Loucy (cell line): ENCODE data around the gene DDAH2.

Source experiments
- H2AFZ ChIP-seq: fragments of 200-600 bp; sonication (generic); 2 replicates; pipeline ENCODE4 v1.6.0; 2016; ENCODE audit warnings: antibody characterized with exemption, mild to moderate bottlenecking, low read length, moderate library complexity
- H3F3A ChIP-seq: fragments of 200-600 bp; 2 replicates; pipeline ENCODE4 v1.6.0; 2016; ENCODE audit warnings: antibody characterized with exemption, low read depth, mild to moderate bottlenecking
- H3K27me3 ChIP-seq: fragments of 200-600 bp; sonication (generic); 2 replicates; pipeline ENCODE4 v1.6.1; 2014; ENCODE audit warnings: low read length, mild to moderate bottlenecking; ENCODE audit not compliant: insufficient read depth, poor library complexity, severe bottlenecking
- H3K36me3 ChIP-seq: fragments of 200-600 bp; sonication (generic); 2 replicates; pipeline ENCODE4 v1.6.1; 2016; ENCODE audit warnings: low read length; ENCODE audit not compliant: insufficient read depth
- H3K4me1 ChIP-seq: fragments of 200-600 bp; sonication (generic); 2 replicates; pipeline ENCODE4 v1.5.1; 2014; ENCODE audit warnings: low read length, mild to moderate bottlenecking; ENCODE audit not compliant: insufficient read depth, poor library complexity, severe bottlenecking
- H3K4me2 ChIP-seq: fragments of 200-600 bp; sonication (generic); 2 replicates; pipeline ENCODE4 v1.6.0; 2014; ENCODE audit warnings: antibody characterized with exemption, low read length, low read depth, mild to moderate bottlenecking; ENCODE audit not compliant: poor library complexity, severe bottlenecking
- H3K4me3 ChIP-seq: fragments of 200-600 bp; sonication (generic); 2 replicates; pipeline ENCODE4 v1.5.1; 2014; ENCODE audit warnings: low read length, mild to moderate bottlenecking, mixed read lengths; ENCODE audit not compliant: poor library complexity, severe bottlenecking
- H3K79me2 ChIP-seq: fragments of 200-600 bp; sonication (generic); 2 replicates; pipeline ENCODE4 v1.6.1; 2014; ENCODE audit warnings: low read length; ENCODE audit not compliant: insufficient read depth
- H3K9ac ChIP-seq: fragments of 200-600 bp; sonication (generic); 2 replicates; pipeline ENCODE4 v1.6.0; 2014; ENCODE audit warnings: mild to moderate bottlenecking, low read depth, low read length, moderate library complexity; ENCODE audit not compliant: poor library complexity, severe bottlenecking
- H3K9me2 ChIP-seq: fragments of 200-600 bp; sonication (generic); replicated peaks from 2 replicates; pipeline ENCODE4 v1.6.1; 2016; ENCODE audit warnings: low read depth, low read length, mixed read lengths
- H3K9me3 ChIP-seq: fragments of 200-600 bp; sonication (generic); 2 replicates; pipeline ENCODE4 v1.6.1; 2014; ENCODE audit warnings: mild to moderate bottlenecking, antibody characterized with exemption, low read length, low read depth; ENCODE audit not compliant: insufficient read depth
- H4K20me1 ChIP-seq: fragments of 200-600 bp; sonication (generic); 2 replicates; pipeline ENCODE4 v1.6.0; 2014; ENCODE audit warnings: antibody characterized with exemption, low read length, mild to moderate bottlenecking; ENCODE audit not compliant: insufficient read depth, poor library complexity, severe bottlenecking
- CTCF ChIP-seq: fragments of 200-600 bp; sonication (generic); conservative IDR thresholded peaks from 2 replicates; pipeline ENCODE4 v1.5.1; 2014; ENCODE audit warnings: mild to moderate bottlenecking, antibody characterized with exemption, low read length
- EZH2phosphoT487 ChIP-seq: fragments of 200-600 bp; IDR thresholded peaks from 2 replicates; pipeline ENCODE4 v1.6.1; 2018; ENCODE audit warnings: antibody characterized with exemption, mild to moderate bottlenecking, moderate library complexity, borderline replicate concordance

Gene DDAH2

GRCh38 chr6:31732029-31732428 is 2.9 kb upstream of the DDAH2 start:
- Histone ChIP-seq H3K9me3 (no peaks in the 10 kb centered on the region), H3F3A (peaks cover 15% of the 10 kb centered on the region; the same call in 1 of the 2 replicates), H3K4me3 (no peak overlapping the region), H3K4me2 (peak overlapping the region; percentile 21), H3K79me2 (peaks cover 92% of the 10 kb centered on the region), H4K20me1 (peaks cover 48% of the 10 kb centered on the region), H3K27me3 (peaks cover 9% of the 10 kb centered on the region), H2AFZ (no peak overlapping the region), H3K36me3 (peaks cover 40% of the 10 kb centered on the region), H3K9me2 (no peaks in the 10 kb centered on the region), H3K4me1 (peaks cover 55% of the 10 kb centered on the region), H3K9ac (no peak overlapping the region)
- no peak for TF ChIP-seq CTCF

- Histone ChIP-seq H3K4me2 (peak overlapping the region; percentile 85), H3K9me2 (no peaks in the 10 kb centered on the region), H3K9me3 (no peaks in the 10 kb centered on the region), H3K27me3 (peaks cover 5% of the 10 kb centered on the region), H3K79me2 (peaks cover 83% of the 10 kb centered on the region), H3K4me3 (peak overlapping the region; percentile 94), H3K36me3 (peaks cover 41% of the 10 kb centered on the region), H3K9ac (peak overlapping the region; percentile 89), H2AFZ (no peak overlapping the region), H3F3A (peaks cover 16% of the 10 kb centered on the region; the same call in 1 of the 2 replicates), H4K20me1 (peaks cover 45% of the 10 kb centered on the region), H3K4me1 (peaks cover 62% of the 10 kb centered on the region)
- no peak for TF ChIP-seq EZH2phosphoT487
- TF ChIP-seq CTCF: 0 out of 2 replicates have a peak, but pooled peaks have one; percentile 1
Observed at GRCh38 chr6:31730631-31731086, 1.6 kb upstream of the DDAH2 start.

- peaks cover 41% of the 10 kb centered on the region for H3K36me3 ChIP-seq
Observed at GRCh38 chr6:31729979-31730630, 1.0 kb upstream of the DDAH2 start.

More at GRCh38 chr6:31729979-31730630, 1.0 kb upstream of the DDAH2 start:
- H3K9ac ChIP-seq: peak overlapping the region; percentile 89
- TF ChIP-seq CTCF: 0 out of 2 replicates have a peak, but pooled peaks have one; percentile 1
- TF ChIP-seq EZH2phosphoT487: no peak
- peak overlapping the region; percentile 85 for H3K4me2 ChIP-seq
- H3K9me3 ChIP-seq: no peaks in the 10 kb centered on the region
- no peaks in the 10 kb centered on the region for H3K9me2 ChIP-seq
- H3K79me2 ChIP-seq: peaks cover 77% of the 10 kb centered on the region
- peaks cover 43% of the 10 kb centered on the region for H4K20me1 ChIP-seq
- H3K27me3 ChIP-seq: no peaks in the 10 kb centered on the region
- H3K4me3 ChIP-seq: peak overlapping the region; percentile 94
- peak overlapping the region; percentile 45; the same call in 1 of the 2 replicates for H2AFZ ChIP-seq
- H3F3A ChIP-seq: peaks cover 17% of the 10 kb centered on the region; the same call in 1 of the 2 replicates
- H3K4me1 ChIP-seq: peaks cover 64% of the 10 kb centered on the region
